HG03045 (cell line): Measurements from ENCODE around the gene REPIN1.

Experiments
- ATAC-seq: cut with Tn5 transposase; IDR thresholded peaks from one replicate; pipeline ENCODE4 v1.9.1; 2021; ENCODE audit warnings: mild to moderate bottlenecking, moderate library complexity; ENCODE audit not compliant: unreplicated experiment

Gene REPIN1

DNA sequence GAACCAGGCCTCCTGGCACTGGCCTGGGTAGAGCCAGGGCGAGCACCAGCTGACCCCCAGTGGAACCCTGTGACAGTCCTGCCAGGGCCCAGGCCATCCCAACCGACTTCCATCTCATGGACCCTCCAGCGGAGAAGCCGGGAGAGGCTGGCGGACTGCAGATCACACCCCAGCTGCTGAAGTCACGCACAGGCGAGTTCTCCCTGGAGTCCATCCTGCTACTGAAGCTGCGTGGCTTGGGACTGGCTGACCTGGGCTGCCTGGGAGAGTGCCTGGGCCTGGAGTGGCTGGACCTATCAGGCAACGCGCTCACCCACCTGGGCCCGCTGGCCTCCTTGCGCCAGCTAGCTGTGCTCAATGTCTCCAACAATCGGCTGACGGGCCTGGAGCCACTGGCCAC is 31.9 kb upstream of the REPIN1 start:
- ATAC-seq, result no peak

DNA sequence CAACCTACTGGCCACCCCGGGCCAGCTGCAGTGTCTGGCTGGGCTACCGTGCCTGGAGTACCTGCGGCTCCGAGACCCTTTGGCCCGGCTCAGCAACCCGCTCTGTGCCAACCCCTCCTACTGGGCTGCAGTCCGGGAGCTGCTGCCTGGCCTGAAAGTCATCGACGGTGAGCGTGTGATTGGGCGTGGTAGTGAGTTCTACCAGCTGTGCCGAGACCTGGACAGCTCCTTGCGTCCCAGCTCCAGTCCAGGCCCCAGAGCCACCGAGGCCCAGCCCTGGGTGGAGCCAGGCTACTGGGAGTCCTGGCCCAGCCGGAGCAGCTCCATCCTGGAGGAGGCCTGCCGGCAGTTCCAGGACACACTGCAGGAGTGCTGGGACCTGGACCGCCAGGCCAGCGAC is 31.4 kb upstream of the REPIN1 start:
- ATAC-seq, result no peak

DNA sequence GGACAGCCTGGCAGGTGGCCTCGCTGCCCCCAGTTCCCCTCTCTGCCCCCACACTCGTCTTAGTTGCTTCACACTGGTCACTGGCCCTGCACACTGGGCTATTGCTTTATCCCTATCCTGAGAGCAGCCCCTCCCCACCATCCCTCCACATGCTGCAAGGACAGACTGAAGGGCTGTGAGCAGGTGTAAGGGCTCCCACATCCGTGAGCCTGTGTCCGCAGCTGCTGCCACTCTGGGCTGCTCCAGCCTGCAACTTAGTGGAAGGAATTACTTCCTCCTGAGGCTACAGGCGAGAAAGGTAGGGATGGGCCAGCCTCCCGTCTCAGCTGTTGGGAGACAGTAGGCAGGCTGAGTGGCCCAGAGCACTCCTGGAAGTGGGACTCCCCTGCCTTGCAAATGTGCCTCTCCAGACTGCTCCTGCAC is 31.0 kb upstream of the REPIN1 start:
- ATAC-seq, result no peak

DNA sequence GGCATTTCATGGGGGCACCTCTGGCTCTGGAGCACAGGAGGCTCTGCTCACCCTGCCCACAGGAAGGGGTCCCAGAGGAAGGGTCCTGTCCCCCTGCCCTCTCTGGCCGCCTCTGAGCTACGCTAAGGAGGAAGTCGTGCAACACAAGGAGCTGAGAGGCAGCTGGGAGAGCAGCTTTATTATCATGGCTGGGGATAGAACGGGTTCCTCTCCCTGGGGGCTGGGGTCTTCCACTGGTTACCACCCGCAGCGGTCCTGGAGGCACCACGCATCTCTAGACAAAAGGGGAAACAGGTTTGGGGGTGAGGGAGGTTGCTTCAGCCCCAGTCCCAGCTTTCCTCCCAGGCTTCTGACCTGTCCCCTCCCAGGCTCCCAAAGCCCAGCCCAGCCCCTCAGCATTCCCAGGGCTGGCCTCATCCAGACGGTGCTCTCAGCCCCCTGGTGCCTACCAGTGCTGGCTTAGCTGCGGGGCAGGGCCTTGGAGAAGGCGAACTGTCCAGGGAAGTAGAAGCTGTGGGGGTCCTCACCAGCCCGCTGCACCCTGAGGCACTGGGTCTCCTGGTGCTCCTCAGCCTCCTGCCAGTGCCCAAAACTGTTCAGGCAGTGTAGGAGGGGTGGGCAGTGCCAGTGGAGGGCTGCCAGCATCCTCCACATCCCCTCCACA is 30.3 kb upstream of the REPIN1 start:
- ATAC-seq, result no peak

DNA sequence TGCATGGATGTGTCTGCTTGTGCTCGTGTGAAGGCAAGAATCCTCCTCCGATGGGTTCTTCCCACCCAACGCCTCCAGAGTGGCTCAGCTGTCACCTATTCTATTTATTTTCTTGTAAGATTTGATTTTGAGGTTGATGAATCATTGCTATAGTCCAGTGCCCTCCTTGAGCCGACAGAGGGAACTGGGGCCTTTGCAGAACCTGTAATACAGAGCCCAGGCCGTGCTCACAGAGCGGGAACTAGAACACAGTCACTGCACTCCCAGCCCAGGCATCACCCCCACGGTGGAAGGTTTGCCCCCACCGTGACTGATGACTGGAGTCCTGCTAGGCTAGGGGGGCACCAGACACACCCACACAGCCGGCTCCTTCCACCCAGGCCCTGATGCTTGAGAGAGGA is 29.2 kb upstream of the REPIN1 start:
- ATAC-seq, result no peak

DNA sequence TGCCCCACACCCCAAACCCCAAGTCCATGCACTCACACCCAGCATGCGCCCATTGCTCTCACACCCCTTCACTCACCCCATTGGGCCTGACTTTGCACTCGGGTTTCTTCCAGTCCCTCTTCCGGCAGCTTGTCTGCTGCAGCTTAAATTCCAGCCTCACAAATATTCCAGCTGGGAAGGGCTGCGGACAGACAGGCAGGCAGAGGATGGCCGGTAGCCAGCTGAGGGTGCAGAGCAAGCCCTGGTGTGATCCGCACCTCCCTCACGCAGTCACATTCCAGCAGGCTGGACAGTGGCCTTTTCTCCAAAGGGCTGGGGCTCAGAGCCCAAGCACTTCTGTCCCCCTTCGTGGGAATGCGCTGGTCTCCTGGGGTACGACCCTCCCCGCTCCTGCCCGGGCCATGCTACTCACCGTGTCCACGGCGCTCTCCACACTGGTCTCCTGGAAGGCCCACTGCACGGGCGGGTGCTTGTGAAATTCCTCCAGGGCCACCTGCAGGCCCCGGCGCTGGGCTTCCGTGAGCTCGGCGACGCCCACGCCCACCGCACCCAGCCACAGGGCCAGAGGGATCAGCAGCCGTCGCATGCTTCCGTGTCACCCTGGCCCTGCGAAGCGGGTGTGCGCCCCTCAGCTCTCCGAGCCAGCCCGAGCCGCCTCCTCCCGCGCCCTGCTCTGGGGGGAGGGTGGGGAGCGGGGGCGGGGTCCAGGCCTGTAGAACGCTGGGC is 28.4 kb upstream of the REPIN1 start:
- ATAC-seq, result no peak

DNA sequence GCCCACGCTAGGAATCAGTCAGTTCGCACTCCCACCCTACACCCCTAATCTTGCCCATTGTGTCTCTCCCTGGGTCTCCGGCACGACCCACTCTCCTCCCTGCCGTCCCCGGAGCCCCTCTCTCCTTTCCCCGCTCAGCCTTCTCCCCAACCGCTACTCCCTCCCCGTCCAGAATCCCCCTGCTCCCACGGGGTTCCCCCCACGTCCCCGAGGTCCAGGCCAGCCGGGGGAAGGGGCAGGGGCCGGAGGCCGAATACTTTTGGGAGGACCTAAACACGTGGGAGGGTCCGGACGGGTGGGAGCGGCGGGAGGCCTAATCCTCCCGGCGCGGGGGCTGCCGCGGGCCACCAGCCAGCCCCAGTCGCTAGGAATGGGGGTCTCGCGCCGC is 27.8 kb upstream of the REPIN1 start:
- no peak for ATAC-seq

DNA sequence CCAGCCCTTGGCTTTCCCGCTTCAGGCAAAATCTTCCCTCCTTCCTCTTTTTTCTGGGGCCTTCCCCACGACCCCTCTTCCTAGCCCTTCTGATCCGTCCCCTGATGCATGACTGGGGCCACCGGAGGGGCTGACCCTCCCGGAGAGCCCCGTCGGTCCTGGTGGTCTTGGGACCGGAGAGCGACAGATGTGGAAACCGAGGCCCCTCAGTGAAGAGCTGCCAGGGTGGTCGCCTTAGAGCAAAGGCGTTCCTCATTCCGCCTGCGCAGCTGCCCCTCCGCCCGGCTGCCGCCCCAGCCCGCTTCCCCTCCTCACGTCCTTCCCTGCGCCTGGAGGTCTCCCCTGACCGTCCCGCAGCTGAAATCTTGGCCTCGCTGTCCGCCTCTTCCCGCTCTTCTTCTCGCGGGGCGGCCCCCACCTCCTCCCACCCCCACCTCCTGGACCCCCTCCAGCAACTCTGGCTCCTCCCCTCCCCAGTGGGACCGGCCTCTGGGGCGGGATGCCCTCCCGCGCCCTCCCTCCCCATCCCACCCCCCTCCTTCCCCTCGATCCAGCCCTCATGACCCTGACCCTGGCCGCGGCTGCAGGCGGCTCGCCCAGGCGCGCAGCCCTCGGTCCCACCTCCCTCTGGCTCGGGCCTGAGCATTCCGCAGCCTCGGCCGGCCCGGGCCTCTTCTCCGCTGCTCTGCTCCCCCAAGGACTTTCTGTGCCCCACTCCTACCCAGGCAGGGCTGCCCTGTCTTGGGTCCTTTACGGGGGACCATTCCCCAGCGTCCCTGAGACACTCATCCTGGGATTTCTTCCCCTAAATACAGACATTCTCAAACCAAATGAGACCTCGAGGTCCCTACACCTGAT is 27.1 kb upstream of the REPIN1 start, which contains the start of gene RARRES2:
TSS of gene RARRES2 (minus strand) at position 367 of the 858 bp plus-strand sequence. CDS start 1,020 bp downstream, outside the sequence.
- ATAC-seq, result no peak

DNA sequence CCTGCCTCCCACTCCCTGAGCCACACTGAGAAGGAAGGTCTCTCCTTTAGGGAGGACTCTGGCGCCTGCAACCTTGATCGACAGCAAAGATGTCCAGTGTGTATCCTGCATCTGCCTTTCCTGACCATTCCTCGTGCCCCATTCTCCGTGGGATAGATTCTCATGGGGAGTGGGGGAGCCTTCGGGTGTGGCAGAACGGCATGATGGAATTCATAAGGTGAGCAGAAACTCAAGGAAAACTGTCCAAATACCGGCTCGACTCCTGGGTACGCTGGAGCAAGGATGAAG is 26.6 kb upstream of the REPIN1 start:
- no peak for ATAC-seq

DNA sequence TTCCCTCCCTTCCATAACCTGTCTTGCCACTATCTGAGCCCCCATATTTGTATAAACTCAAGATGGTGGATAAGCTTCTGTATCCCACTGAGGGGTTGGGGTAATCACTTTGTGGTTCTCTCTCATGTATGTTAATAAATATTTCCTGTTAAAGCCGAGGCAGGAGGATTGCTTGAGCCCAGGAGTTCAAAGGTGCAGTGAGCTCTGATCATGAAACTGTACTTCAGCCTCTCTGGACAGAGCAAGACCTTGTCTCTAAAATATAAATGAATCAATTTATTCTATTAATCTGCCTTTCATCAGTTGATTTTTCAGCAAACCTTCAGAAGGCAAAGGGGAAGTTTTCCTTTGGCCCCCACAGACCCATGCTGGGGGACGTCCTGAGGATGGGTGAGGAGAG is 25.4 kb upstream of the REPIN1 start:
- no peak for ATAC-seq

DNA sequence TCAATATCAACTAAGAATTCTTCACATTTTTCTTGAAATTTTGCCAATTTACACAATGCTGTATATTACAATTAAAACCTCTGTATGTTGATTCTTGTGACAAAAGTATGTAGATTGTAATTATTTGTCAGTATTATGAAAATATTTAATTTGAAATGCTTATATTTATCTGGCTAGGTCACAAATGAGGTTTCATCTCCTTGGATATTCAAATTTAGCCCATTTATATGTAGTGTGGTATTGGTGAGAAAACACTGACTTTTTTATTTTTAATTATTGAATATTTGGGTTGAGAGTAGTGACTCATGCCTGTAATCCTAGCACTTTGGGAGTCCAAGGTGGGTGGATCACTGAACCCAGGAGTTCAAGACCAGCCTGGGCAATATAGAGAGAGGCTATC is 24.3 kb upstream of the REPIN1 start:
- no peak for ATAC-seq

DNA sequence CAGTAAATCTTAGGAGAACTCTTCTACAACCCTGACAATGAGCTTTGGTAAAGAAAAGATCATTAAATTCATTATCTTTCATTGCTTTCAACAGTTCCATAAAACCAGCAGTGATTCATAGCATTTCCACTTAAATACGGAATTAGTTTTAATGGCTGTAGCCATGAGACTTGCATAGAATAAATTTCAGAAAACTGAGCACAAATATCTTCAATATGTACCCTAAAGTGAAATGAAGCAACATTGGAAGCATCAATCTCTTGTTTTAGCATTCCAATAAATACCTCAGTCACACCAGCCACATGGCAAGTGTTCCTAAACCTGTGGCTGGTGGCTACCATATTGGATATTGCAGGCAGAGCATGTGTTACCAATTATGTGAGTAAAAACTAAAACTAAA is 23.6 kb upstream of the REPIN1 start:
- no peak for ATAC-seq

DNA sequence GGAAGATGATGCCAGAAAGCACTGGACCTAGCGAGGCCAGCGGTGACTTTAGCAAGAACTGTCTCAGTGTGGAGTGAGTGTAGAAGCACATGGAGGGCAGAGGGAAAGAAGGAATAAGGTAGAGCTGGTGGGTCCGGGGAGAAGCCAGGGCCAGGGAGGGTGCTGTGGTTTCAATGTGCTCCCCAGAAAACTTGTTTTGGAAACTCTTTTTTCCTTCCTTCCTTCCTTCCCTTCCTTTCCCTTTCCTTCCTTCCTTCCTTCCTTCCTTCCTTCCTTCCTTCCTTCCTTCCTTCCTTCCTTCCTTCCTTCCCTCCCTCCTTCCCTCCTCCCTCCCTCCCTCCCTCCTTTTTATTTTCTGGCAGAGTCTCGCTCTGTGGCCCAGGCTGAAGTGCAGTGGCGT is 21.7 kb upstream of the REPIN1 start:
- ATAC-seq, result no peak

DNA sequence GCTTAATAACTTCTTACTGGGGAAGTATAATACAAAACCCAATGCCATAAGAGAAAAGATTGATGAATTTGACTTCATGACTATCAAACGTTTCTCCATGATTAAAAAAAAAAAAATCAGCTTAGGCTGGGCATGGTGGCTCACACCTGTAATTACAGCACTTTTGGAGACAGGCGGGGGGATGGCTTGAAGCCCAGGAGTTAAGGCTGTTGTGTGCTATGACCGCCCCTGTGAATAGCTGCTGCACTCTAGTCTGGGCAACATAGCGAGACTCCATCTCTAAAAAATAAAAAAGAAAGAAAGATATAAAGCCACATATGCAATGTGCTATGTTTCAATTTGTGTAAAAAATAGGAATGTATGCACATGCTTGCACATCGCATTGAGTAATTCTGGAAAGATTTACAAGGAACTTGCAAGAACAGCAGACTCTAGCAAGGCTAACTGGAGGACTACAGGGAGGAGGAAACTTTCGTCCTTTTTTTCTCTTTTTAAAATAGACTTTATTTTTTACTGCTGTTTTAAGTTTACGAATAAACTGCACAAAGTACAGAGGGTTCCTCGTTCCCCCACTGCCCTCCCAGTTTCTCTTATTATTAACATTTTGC is 16.9 kb upstream of the REPIN1 start:
- ATAC-seq, result no peak

DNA sequence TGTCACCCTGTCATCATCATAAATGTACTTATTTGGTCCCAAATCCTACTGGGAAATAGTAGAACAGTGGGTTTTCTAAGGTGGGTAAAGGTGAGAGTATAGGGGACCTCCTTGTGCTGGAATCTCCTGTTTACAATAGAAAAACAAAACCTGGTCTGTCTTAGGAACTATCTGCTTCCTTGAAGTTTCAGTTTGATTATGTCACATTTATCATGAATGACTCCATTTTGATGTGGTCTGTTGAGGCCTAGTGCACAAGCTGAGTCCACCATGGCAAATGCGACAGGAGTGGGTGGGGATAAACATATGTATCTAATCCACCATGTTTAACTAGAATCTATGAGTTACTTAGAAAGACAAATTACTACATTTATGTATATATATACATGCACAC is 13.0 kb upstream of the REPIN1 start:
- ATAC-seq, result no peak

DNA sequence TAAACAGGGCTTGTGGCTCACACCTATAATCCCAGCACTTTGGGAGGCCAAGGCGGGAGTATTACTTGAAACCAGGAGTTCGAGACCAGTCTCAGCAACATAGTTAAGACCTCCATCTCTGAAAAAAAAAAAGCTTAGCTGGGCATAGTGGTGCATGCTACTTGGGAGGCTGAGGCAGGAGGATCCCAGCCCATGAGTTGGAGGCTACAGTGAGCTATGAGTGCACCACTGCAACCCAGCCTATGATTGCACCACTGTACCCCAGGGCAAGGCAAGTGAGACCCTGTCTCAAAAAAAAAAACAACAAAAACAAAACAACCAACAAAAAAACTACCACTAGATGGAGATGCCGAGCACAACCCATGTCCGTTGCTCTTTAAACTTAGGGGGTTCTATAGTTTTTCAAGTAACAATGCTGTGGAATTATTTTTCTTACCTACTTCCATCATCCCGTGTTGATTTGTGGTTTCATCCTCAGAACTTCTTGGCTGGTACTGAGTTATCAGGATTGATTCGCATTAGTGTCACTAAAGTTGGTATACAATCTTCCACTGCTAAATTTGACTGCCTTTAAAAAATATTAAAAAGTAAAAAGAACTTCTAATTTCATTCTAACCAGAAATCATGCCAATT is 12.2 kb upstream of the REPIN1 start:
- ATAC-seq, result no peak

DNA sequence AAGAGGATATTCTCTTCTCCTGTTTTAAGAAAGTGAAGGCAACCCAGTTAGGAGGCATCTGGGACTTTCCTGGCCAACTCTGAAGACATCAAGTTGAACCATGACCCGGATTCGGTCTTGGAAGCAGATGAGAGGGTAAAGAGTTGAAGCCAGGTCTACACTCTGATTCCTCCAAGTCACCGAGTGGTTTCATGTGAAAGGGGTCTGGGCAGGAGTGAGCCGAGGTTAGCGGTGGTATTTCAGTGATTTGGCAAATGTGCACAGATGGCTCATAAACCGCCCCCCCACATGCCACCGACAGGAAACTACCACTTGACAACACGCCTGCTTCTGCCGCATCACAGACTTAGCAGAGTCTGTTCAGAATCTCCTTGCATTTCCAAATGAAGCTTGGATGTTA is 11.4 kb upstream of the REPIN1 start:
- no peak for ATAC-seq

DNA sequence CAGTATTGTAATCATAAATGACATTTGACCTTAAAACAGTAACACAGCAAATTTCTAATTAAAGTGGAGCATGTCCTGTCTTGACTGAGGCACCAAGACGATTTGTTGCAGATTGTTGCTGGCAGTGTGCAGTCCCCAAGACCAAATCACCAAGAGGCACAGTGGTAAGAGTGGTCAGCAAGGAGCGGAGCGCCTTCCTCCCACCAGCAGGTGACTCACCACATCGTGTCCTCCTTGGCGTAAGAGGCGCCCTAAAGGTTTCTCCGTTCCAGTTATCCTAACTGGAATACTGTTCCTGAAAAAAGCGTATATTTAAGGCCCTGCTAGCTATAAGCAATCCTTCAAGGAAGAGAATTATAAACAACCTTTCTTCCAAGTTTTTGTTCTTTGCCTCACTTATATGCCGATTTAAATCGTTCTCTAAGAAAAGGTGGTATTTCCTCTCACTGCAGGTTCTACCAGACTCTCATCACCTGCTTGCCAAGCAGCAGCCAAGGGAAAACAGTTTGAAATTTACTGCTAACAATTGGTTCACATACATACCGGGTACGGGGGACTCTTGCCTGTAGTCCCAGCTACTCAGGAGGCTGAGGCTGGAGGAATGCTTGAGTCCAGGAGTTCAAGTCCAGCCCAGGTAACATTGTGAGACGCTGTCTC is 10.7 kb upstream of the REPIN1 start:
- no peak for ATAC-seq

DNA sequence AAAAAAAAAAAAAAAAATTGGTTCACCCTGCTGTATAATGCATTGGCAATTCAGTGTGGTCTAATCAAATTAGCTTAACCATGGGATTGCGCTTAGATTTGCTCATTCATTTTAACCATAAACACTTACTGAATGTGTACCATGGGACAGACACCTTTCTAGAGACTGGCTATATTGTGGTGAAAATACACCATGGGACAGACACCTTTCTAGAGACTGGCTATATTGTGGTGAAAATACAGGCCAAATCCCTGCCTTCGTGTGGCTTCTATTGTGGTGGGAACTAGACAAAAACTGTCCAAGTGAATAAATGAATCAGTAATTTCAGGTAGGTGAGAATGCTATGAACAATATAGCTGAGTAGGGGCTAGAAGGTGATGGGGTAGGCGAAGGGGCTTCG is 10.2 kb upstream of the REPIN1 start:
- ATAC-seq, result no peak

DNA sequence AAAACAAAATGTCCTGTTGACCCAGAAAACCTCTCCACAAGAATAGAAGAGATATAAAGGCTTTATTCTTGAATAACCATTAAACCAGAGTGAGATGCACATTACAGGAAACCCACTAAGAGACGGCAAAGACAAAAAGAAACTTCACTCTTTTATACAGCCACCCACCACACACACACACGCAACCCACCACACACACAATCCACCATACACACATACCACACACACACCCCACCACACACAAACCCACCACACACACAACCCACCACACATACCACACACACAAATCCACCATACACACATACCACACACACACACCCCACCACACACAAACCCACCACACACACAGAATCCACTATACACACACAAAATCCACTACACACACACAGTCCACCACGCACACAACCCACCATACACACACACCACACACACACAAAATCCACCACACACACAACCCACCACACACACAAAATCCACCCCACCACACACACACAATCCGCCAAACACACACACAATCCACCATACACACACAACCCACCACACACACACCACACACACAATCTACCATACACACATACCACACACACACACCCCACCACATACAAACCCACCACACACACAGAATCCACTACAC is 9.5 kb upstream of the REPIN1 start:
- no peak for ATAC-seq
